Measurements from ENCODE around the gene ETV6.
"Not testable (repeated sequence)": the region's sequence is repeated elsewhere in the genome, so short reads cannot be mapped to it uniquely, and the experiment has no call there.

ETV6 gene

GRCh38 chr12:11649413-11650285, at the start of gene ETV6:
ETV6 (plus strand) TSS chr12:11649674; CDS start chr12:11650128, 454 bp downstream.
- DNase-seq, result peak; percentile 85

GRCh38 chr12:11600199-11600598, 49.3 kb upstream of the ETV6 start:
- no peak for DNase-seq

GRCh38 chr12:11601647-11602046, 47.8 kb upstream of the ETV6 start:
- no peak for DNase-seq

- DNase-seq, result no peak
Observed at GRCh38 chr12:11607313-11608081, 42.0 kb upstream of the ETV6 start.

GRCh38 chr12:11609045-11609444, 40.4 kb upstream of the ETV6 start:
- no peak for DNase-seq

- no peak for DNase-seq
Observed at GRCh38 chr12:11615481-11615880, 34.0 kb upstream of the ETV6 start.

- no peak for DNase-seq
Observed at GRCh38 chr12:11618046-11618445, 31.4 kb upstream of the ETV6 start.

GRCh38 chr12:11621797-11622423, 27.6 kb upstream of the ETV6 start:
- DNase-seq, result peak; percentile 53

GRCh38 chr12:11622876-11623281, 26.6 kb upstream of the ETV6 start:
- DNase-seq, result no peak

GRCh38 chr12:11623382-11623781, 26.1 kb upstream of the ETV6 start:
- no peak for DNase-seq

- no peak for DNase-seq
Observed at GRCh38 chr12:11624116-11624515, 25.4 kb upstream of the ETV6 start.

GRCh38 chr12:11627709-11628108, 21.8 kb upstream of the ETV6 start:
- not testable (repeated sequence) for DNase-seq

GRCh38 chr12:11628353-11628752, 21.1 kb upstream of the ETV6 start:
- DNase-seq, result no peak

- no peak for DNase-seq
Observed at GRCh38 chr12:11630046-11630706, 19.3 kb upstream of the ETV6 start.

GRCh38 chr12:11631288-11631687, 18.2 kb upstream of the ETV6 start:
- DNase-seq, result no peak

- DNase-seq, result not testable (repeated sequence)
Observed at GRCh38 chr12:11631881-11632280, 17.6 kb upstream of the ETV6 start.

GRCh38 chr12:11633968-11634367, 15.5 kb upstream of the ETV6 start:
- no peak for DNase-seq

GRCh38 chr12:11635341-11635740, 14.1 kb upstream of the ETV6 start:
- no peak for DNase-seq

GRCh38 chr12:11638315-11638916, 11.1 kb upstream of the ETV6 start:
- no peak for DNase-seq

GRCh38 chr12:11639454-11639853, 10.0 kb upstream of the ETV6 start:
- no peak for DNase-seq

GRCh38 chr12:11641522-11641921, 8.0 kb upstream of the ETV6 start:
- DNase-seq, result no peak

GRCh38 chr12:11642785-11643184, 6.7 kb upstream of the ETV6 start:
- no peak for DNase-seq

- DNase-seq, result no peak
Observed at GRCh38 chr12:11645391-11645790, 4.1 kb upstream of the ETV6 start.

Measured in CD4-positive, alpha-beta T cell treated with Interleukin-10 for 1 hour (primary cell).